ENCODE results near the gene WDR13.

DNA sequence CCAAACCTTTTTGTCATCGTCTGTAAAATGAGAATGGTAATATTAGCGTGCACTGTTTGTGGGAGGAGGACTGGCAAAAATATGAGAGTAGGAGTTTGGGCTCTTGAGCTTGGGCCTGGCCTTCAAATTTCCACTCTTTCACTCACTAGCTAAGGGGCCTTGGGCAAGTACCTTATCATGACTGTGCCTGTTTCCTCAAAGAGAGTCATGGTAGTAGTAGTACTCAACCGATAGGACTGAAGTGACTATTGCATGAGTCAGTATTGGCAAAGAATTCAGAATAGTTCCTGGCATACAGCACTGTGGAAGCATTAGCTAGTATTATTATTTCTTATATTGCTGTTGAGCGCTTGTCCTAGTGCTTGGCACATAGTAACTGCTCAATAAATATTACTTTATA lies 39.0 kb upstream of the WDR13 start:
- TF ChIP-seq CTCF (IDR thresholded peaks at IDR 0.05) (no peak), POLR2A (IDR thresholded peaks at IDR 0.05) (no peak)

Data from body of pancreas (tissue), 4 donors.